NB4 (cell line): ENCODE measurements around the gene DSCAML1.

Source experiments
- DNase-seq: peaks from one replicate; pipeline ENCODE4 v3.0.0; 2010; ENCODE audit warnings: low read depth
- H3K4me3 ChIP-seq: one replicate; pipeline ENCODE4 v1.5.1; 2011; ENCODE audit warnings: mild to moderate bottlenecking, low read depth, low read length, moderate library complexity
- MYC ChIP-seq: IDR thresholded peaks from 2 replicates; pipeline ENCODE4 v1.6.1; 2011; ENCODE audit warnings: low read depth, low read length
- POLR2A ChIP-seq: IDR thresholded peaks from 2 replicates; pipeline ENCODE4 v1.6.1; 2011; ENCODE audit warnings: mild to moderate bottlenecking; ENCODE audit not compliant: insufficient read length; ENCODE audit errors: extremely low read depth
- TF ChIP-seq, protein P1 (sequence below): IDR thresholded peaks from one replicate; pipeline ENCODE4 v1.5.1; 2012; ENCODE audit warnings: low read depth, low read length
- TF ChIP-seq, protein P2 (sequence below): IDR thresholded peaks from 2 replicates; pipeline ENCODE4 v1.6.1; 2011; ENCODE audit warnings: low read depth, low read length

Gene DSCAML1

DNA sequence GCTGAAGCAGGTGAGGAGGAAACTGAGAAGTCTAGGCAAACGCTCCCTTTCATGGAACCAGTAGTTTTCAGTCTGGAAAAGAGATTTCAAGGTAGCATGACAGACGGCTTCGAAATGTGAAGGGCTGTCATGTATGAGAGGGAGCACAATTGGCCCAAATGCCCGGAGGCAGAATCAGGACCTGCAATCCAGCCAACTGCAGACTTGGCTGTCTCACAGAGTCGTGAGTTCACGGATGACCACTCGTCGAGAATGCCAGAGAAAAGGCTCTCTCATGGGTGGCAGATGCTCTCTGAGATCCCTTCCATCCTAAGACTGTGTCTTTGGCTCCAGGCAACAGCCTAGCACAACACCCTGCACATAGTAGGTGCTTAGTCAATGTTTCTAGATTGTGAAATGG, 134.8 kb downstream of the DSCAML1 start:
- no peak for DNase-seq
- no peak overlapping the region for H3K4me3 ChIP-seq
- TF ChIP-seq, protein P1, sequence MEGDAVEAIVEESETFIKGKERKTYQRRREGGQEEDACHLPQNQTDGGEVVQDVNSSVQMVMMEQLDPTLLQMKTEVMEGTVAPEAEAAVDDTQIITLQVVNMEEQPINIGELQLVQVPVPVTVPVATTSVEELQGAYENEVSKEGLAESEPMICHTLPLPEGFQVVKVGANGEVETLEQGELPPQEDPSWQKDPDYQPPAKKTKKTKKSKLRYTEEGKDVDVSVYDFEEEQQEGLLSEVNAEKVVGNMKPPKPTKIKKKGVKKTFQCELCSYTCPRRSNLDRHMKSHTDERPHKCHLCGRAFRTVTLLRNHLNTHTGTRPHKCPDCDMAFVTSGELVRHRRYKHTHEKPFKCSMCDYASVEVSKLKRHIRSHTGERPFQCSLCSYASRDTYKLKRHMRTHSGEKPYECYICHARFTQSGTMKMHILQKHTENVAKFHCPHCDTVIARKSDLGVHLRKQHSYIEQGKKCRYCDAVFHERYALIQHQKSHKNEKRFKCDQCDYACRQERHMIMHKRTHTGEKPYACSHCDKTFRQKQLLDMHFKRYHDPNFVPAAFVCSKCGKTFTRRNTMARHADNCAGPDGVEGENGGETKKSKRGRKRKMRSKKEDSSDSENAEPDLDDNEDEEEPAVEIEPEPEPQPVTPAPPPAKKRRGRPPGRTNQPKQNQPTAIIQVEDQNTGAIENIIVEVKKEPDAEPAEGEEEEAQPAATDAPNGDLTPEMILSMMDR: no peak
- TF ChIP-seq POLR2A: no peak
- TF ChIP-seq, protein P2, sequence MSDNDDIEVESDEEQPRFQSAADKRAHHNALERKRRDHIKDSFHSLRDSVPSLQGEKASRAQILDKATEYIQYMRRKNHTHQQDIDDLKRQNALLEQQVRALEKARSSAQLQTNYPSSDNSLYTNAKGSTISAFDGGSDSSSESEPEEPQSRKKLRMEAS: no peak
- no peak for TF ChIP-seq MYC

DNA sequence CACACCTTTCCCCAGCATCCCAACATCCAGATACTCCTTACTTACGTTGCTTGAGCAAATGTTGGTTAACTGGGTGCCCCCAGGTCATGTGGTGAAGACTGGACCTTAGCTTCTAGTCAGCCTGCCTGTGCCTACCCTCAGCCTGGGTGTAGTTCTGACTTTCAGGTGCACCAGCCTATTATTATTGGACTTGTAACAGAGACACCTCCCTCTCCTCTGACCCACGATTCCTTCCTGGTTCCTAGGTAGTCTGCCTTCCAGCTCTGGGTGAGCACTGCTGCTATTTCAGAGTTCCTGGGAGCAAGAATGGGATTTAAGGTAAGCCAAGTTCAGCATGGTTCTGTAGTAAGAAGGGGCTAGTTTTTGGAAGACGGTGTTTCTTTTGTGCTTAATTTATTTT, 138.2 kb downstream of the DSCAML1 start:
- TF ChIP-seq, protein P1: no peak
- TF ChIP-seq, protein P2: no peak
- TF ChIP-seq POLR2A (no peak), MYC (no peak)
- no peak for DNase-seq
- H3K4me3 ChIP-seq: no peak overlapping the region

DNA sequence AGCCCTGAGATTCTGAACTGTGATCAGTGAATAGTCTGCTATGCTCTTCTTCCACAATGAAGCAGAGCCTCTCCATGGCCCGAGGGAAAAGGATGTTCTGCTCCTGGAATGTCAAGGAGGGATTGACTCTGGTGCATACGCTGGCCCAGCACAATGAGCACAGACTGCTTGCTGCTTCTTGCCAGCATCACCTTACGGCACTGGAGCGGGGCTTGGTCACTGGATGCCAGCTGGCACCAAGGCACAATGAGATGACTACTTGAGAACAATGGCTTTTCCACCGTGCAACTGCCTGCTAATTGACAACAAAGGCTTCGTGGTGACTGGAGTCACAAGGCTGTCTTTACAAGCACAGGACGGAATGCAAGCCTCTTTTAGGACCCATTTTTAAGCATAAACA, 139.2 kb downstream of the DSCAML1 start:
- no peak for DNase-seq
- H3K4me3 ChIP-seq: no peak overlapping the region
- TF ChIP-seq MYC: no peak
- TF ChIP-seq, protein P2: no peak
- TF ChIP-seq, protein P1: no peak
- TF ChIP-seq POLR2A: no peak

DNA sequence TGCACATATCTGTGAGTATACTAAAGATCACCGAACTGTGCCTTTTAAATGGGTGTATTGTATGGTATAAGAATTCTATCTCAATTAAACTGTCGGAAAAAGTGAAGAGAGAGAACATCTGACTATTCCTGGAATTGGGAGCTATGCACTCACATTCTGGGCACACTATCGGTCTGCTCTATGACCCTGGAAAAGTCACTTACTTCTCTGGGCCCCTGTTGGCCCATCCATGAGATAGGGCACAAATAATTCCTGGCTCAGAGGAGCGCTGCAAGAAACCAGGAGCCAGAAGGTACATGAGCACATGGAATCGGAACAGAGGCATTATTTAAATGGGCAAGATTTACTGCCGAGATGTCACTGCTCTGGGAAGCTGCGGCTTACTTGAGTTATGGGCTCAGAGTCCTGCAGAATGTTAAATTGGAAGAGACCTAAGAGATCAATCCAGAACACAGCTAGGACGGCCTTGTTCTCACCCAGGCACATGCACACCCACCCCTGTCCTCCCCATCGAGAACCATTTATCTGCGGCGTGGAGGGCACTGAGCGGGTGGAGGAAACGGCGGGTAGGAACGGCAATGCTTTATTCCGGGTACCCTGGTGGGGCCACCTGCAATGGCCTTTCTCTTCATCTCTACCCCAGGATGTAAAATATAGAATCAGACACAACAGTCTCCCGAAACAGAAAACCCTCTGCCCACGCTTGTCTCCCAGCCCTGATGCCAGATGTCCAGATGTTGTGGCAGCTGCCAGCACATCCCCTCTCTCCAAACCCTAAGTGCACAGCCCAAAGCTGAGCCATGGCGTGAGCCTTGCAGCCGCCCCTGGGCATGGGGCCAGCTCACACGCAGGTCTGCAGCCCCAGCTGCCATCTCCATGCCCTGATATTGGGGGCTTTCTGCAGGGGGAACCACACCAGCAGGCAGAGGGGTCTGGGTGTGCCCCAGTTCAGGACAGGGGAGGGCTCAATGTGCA, 142.4 kb downstream of the DSCAML1 start:
- no peak for DNase-seq
- TF ChIP-seq POLR2A (no peak), MYC (no peak)
- TF ChIP-seq, protein P1: no peak
- TF ChIP-seq, protein P2: no peak
- H3K4me3 ChIP-seq: no peak overlapping the region

DNA sequence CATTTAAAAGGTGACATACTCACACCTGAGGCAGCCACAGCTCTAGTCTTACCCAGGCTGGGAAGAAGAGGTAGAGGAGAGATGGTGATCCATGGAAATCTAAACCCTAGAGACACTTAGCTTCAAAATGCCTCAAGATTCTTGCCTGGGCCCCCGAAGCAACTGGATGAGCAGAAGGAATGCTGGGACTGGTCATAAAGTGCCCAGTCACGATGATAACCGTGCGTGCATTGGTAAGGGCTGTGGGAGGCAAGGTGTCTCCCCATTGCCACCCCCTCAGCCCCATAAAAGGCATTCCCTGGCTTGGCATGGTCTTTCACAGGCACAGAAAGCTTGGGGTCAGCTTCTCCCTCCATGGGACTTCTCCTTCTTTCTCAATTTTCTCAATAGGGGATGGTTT, 144.5 kb downstream of the DSCAML1 start:
- DNase-seq: no peak
- TF ChIP-seq, protein P2: no peak
- TF ChIP-seq, protein P1: no peak
- no peak overlapping the region for H3K4me3 ChIP-seq
